H7 (cell line): Measurements from ENCODE around the gene SLC25A29. TPM values are rescaled to one million over a fixed set of nuclear protein-coding genes. Genes with fewer than 3 reads are reported as not detected.
"Not testable (repeated sequence)": the region's sequence is repeated elsewhere in the genome, so short reads cannot be mapped to it uniquely, and the experiment has no call there.

ENCODE experiments used
- DNase-seq: peaks from one replicate; pipeline ENCODE4 v3.0.0; 2012
- H3K27me3 ChIP-seq: 2 replicates; pipeline ENCODE4 v1.6.0; 2011; ENCODE audit warnings: mild to moderate bottlenecking, low read length; ENCODE audit not compliant: control insufficient read depth, insufficient read depth
- H3K36me3 ChIP-seq: replicated peaks from 2 replicates; pipeline ENCODE4 v1.5.1; 2011; ENCODE audit warnings: low read length; ENCODE audit not compliant: control insufficient read depth, insufficient read depth
- H3K4me3 ChIP-seq: 2 replicates; pipeline ENCODE4 v1.5.1; 2011; ENCODE audit warnings: low read depth, mild to moderate bottlenecking, control low read depth, low read length, moderate library complexity; ENCODE audit not compliant: insufficient read depth
- total RNA-seq: library from RNA; depleted of rRNA; stranded (reverse); fragments of >200 nt; shearing (Covaris generic); gene quantifications from 2 replicates; pipeline ENCODE4 v1.2.3, GENCODE V29; 2014; rRNA removed

The SLC25A29 gene
- 124 and 131 TPM in 2 replicates for total RNA-seq

GRCh38 chr14:100306101-100306997 is at the start of gene SLC25A29:
Gene SLC25A29 (minus strand): TSS chr14:100306444. CDS start chr14:100306232, 212 bp downstream.
- Histone ChIP-seq H3K27me3 (0 out of 2 replicates have a peak, but pooled peaks cover 2% of the 10 kb centered on the region), H3K4me3 (peak within 1 kb of the TSS; percentile 95), H3K36me3 (no peaks in the 10 kb centered on the region)
- DNase-seq: peak; percentile 100

- H3K36me3 ChIP-seq: peaks cover 35% of the 10 kb centered on the region
Observed at GRCh38 chr14:100350986-100351385, 44.7 kb upstream of the SLC25A29 start.

GRCh38 chr14:100350276-100350926 is 44.2 kb upstream of the SLC25A29 start:
- Histone ChIP-seq H3K27me3 (no peaks in the 10 kb centered on the region), H3K4me3 (no peak overlapping the region), H3K36me3 (peaks cover 31% of the 10 kb centered on the region)
- DNase-seq: no peak

More at GRCh38 chr14:100350986-100351385, 44.7 kb upstream of the SLC25A29 start:
- Histone ChIP-seq H3K4me3 (no peak overlapping the region), H3K27me3 (no peaks in the 10 kb centered on the region)
- DNase-seq: no peak

GRCh38 chr14:100348784-100349685 is 42.8 kb upstream of the SLC25A29 start:
- no peak overlapping the region for H3K4me3 ChIP-seq
- H3K27me3 ChIP-seq: no peaks in the 10 kb centered on the region
- peaks cover 31% of the 10 kb centered on the region for H3K36me3 ChIP-seq
- DNase-seq: peak; percentile 19

- H3K36me3 ChIP-seq: peaks cover 28% of the 10 kb centered on the region
- no peaks in the 10 kb centered on the region for H3K27me3 ChIP-seq
Observed at GRCh38 chr14:100348253-100348729, 42.0 kb upstream of the SLC25A29 start.

GRCh38 chr14:100346306-100347091 is 40.3 kb upstream of the SLC25A29 start:
- H3K4me3 ChIP-seq: no peak overlapping the region
- H3K36me3 ChIP-seq: peaks cover 29% of the 10 kb centered on the region
- peak; percentile 17 for DNase-seq
- no peaks in the 10 kb centered on the region for H3K27me3 ChIP-seq

More at GRCh38 chr14:100348253-100348729, 42.0 kb upstream of the SLC25A29 start:
- no peak overlapping the region for H3K4me3 ChIP-seq
- peak; percentile 19 for DNase-seq

GRCh38 chr14:100345711-100346110 is 39.5 kb upstream of the SLC25A29 start:
- peaks cover 28% of the 10 kb centered on the region for H3K36me3 ChIP-seq

GRCh38 chr14:100344657-100345056 is 38.4 kb upstream of the SLC25A29 start:
- not testable (repeated sequence) for H3K4me3 ChIP-seq, DNase-seq, H3K27me3 ChIP-seq
- H3K36me3 ChIP-seq: peaks cover 32% of the 10 kb centered on the region

More at GRCh38 chr14:100345711-100346110, 39.5 kb upstream of the SLC25A29 start:
- no peaks in the 10 kb centered on the region for H3K27me3 ChIP-seq
- DNase-seq: peak; percentile 27
- no peak overlapping the region for H3K4me3 ChIP-seq

- not testable (repeated sequence) for H3K4me3 ChIP-seq
- peaks cover 30% of the 10 kb centered on the region for H3K36me3 ChIP-seq
Observed at GRCh38 chr14:100342826-100343225, 36.6 kb upstream of the SLC25A29 start.

GRCh38 chr14:100342195-100342594 is 36.0 kb upstream of the SLC25A29 start:
- H3K4me3 ChIP-seq: no peak overlapping the region
- H3K27me3 ChIP-seq: no peaks in the 10 kb centered on the region
- peaks cover 30% of the 10 kb centered on the region for H3K36me3 ChIP-seq
- peak; percentile 38 for DNase-seq

More at GRCh38 chr14:100342826-100343225, 36.6 kb upstream of the SLC25A29 start:
- not testable (repeated sequence) for H3K27me3 ChIP-seq, DNase-seq

GRCh38 chr14:100341301-100342031 is 35.2 kb upstream of the SLC25A29 start:
- H3K27me3 ChIP-seq: no peaks in the 10 kb centered on the region
- peaks cover 29% of the 10 kb centered on the region for H3K36me3 ChIP-seq
- H3K4me3 ChIP-seq: no peak overlapping the region
- peak; percentile 64 for DNase-seq

- H3K36me3 ChIP-seq: peaks cover 26% of the 10 kb centered on the region
- H3K4me3 ChIP-seq: no peak overlapping the region
- DNase-seq: peak; percentile 29
Observed at GRCh38 chr14:100340423-100340813, 34.2 kb upstream of the SLC25A29 start.

More at GRCh38 chr14:100340423-100340813, 34.2 kb upstream of the SLC25A29 start:
- no peaks in the 10 kb centered on the region for H3K27me3 ChIP-seq
